Lower leg skin (tissue), 4 donors: ENCODE data around the gene RASAL1. TPM values are rescaled to one million over a fixed set of nuclear protein-coding genes. Genes with fewer than 3 reads are reported as not detected.

ENCODE experiments used
- DNase-seq, 2 donors: peaks; one replicate each; pipeline ENCODE4 v3.0.0-alpha.2; 2019; ENCODE audit warnings: low spot score in 2 of 2
- H3K4me3 ChIP-seq: fragments of 200-600 bp; sonication (generic); 2 replicates; pipeline ENCODE4 v1.5.1; 2017; ENCODE audit warnings: mild to moderate bottlenecking, low read depth; ENCODE audit not compliant: poor library complexity, severe bottlenecking
- CTCF ChIP-seq, 3 donors: fragments of 450-650 bp; IDR thresholded peaks; one replicate each; pipeline ENCODE4 v1.5.1; 2016; ENCODE audit warnings: antibody characterized with exemption in 3 of 3, mild to moderate bottlenecking in 3 of 3, moderate library complexity in 2 of 3
- POLR2A ChIP-seq, 2 donors: fragments of 450-650 bp; IDR thresholded peaks; one replicate each; pipeline ENCODE4 v1.6.1; 2016 to 2017; ENCODE audit warnings: antibody characterized with exemption in 2 of 2, mild to moderate bottlenecking in 1 of 2, moderate library complexity in 1 of 2
- WGBS, 2 donors: methylation state at CpG; one replicate each; pipeline ENCODE4 v1.1.5; 2018; 5-methylcytosine and 5-hydroxymethylcytosine counted together
- intact Hi-C: fragments of 100-400 bp; cut with DNase I; formaldehyde crosslinking; loops from one replicate; pipeline ENCODE4 v1.15.0; 2023; ENCODE audit warnings: low total_unique reads
- total RNA-seq, 4 donors: library from RNA; depleted of rRNA; stranded (reverse); fragments of >200 nt; gene quantifications; one replicate each; pipeline ENCODE4 v1.1.0, GENCODE V29; 2016

Gene RASAL1
- total RNA-seq, 4 donors from 2014 or later, result 39.3 to 59.3 (median 50.9) TPM

GRCh38 chr12:113172185-113172584 lies 36.6 kb upstream of the RASAL1 start:
- intact Hi-C loops, result no loop called here
- TF ChIP-seq CTCF (IDR thresholded peaks at IDR 0.05), result no peak
- no peak overlapping the region for H3K4me3 ChIP-seq
- WGBS, 2 donors, result 96% methylated on average over 20 of the region's 20 CpGs
- no peak for DNase-seq

- WGBS, 2 donors, result 95 to 96% methylated on average over 9 of the region's 9 CpGs
- no peak overlapping the region for H3K4me3 ChIP-seq
- no peak for TF ChIP-seq CTCF (IDR thresholded peaks at IDR 0.05)
- no peak for TF ChIP-seq POLR2A (IDR thresholded peaks at IDR 0.05)
- no peak for DNase-seq
- intact Hi-C loops, result no loop called here
Observed at GRCh38 chr12:113171543-113171942, 36.0 kb upstream of the RASAL1 start.

GRCh38 chr12:113170926-113171325 lies 35.4 kb upstream of the RASAL1 start:
- TF ChIP-seq POLR2A (IDR thresholded peaks at IDR 0.05), result no peak
- TF ChIP-seq CTCF (IDR thresholded peaks at IDR 0.05), result no peak
- 94 to 96% methylated on average over 4 of the region's 4 CpGs for WGBS, 2 donors
- DNase-seq, result no peak
- no peak overlapping the region for H3K4me3 ChIP-seq
- intact Hi-C loops, result no loop called here

- intact Hi-C loops, result no loop called here
- no peak for TF ChIP-seq CTCF (IDR thresholded peaks at IDR 0.05)
- no peak for TF ChIP-seq POLR2A (IDR thresholded peaks at IDR 0.05)
- H3K4me3 ChIP-seq, result no peak overlapping the region
- 91 to 92% methylated on average over 5 of the region's 5 CpGs for WGBS, 2 donors
- DNase-seq, result no peak
Observed at GRCh38 chr12:113170457-113170856, 34.9 kb upstream of the RASAL1 start.

GRCh38 chr12:113169697-113170096 lies 34.1 kb upstream of the RASAL1 start:
- TF ChIP-seq CTCF (IDR thresholded peaks at IDR 0.05) (no peak), POLR2A (IDR thresholded peaks at IDR 0.05) (no peak)
- DNase-seq, result no peak
- no peak overlapping the region for H3K4me3 ChIP-seq
- WGBS, 2 donors, result 84 to 92% methylated on average over 13 of the region's 13 CpGs
- intact Hi-C loops, result no loop called here

GRCh38 chr12:113167868-113168267 lies 32.3 kb upstream of the RASAL1 start:
- 95 to 96% methylated on average over 9 to 10 of the region's 10 CpGs for WGBS, 2 donors
- no peak for DNase-seq
- no peak for TF ChIP-seq CTCF (IDR thresholded peaks at IDR 0.05)
- no peak for TF ChIP-seq POLR2A (IDR thresholded peaks at IDR 0.05)
- intact Hi-C loops, result no loop called here
- H3K4me3 ChIP-seq, result no peak overlapping the region
